ENCODE measurements around the gene GBX2.

DNA sequence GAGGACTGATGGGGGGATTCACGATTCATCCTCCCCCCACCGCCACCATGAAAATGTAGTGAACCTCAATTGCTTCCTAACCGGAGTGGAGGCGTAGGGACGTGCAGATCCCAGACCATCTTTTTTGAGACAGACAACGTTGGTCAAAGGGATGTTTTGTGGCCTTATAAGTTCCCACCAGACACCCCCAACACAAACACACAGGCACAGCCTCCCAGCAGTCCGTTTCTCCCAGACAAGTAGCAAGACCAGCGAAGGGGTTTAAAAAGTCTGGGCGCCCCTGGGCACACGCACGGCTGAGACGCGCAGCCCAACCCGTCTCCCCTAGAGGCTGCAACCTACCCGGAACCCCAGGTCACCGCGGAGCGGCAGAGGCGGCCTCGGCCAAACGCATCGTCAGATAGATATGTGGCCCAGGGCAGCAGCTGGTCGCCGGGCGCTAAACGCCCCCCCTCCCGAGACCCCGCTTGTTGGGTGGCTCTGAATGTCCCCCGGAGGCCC is 1.3 kb downstream of the GBX2 start:
- TF ChIP-seq, protein P1, sequence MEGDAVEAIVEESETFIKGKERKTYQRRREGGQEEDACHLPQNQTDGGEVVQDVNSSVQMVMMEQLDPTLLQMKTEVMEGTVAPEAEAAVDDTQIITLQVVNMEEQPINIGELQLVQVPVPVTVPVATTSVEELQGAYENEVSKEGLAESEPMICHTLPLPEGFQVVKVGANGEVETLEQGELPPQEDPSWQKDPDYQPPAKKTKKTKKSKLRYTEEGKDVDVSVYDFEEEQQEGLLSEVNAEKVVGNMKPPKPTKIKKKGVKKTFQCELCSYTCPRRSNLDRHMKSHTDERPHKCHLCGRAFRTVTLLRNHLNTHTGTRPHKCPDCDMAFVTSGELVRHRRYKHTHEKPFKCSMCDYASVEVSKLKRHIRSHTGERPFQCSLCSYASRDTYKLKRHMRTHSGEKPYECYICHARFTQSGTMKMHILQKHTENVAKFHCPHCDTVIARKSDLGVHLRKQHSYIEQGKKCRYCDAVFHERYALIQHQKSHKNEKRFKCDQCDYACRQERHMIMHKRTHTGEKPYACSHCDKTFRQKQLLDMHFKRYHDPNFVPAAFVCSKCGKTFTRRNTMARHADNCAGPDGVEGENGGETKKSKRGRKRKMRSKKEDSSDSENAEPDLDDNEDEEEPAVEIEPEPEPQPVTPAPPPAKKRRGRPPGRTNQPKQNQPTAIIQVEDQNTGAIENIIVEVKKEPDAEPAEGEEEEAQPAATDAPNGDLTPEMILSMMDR (IDR thresholded peaks at IDR 0.05): no peak
- no peak for TF ChIP-seq POLR2A (IDR thresholded peaks at IDR 0.05)
- no peak for TF ChIP-seq POLR2AphosphoS5 (IDR thresholded peaks at IDR 0.05)
